ENCODE results near the gene SSUH2.

DNA sequence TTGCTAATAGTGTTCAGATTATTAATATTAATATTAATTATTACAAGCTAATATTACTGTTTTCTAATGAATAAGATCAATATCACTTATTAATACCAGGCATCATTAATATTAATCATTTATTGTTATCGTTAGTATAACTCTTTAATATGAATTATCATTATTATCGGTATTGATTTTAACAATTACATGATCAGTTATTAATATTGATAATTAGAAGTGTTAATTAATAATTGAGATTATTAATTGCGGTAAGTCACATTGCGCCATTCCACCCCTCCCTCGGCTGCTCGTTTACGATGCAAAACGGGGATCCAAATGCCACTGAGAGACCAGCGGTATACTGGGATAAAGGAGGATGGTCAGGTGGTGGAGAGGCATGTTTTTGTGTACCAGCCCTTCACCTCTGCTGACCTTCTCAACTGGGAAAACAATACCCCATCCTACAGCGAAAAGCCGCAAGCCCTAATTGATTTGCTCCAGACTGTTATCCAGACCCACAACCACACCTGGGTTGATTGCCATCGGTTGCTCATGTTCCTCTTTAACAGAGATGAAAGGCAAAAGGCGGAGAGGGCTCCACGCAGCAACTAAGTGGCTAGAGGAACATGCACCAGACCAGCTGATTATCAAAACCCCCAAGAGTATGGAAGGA lies 28.6 kb upstream of the SSUH2 start:
- TF ChIP-seq CTCF (conservative IDR thresholded peaks at IDR 0.05 in 1 of 2, IDR thresholded peaks at IDR 0.05 in 1 of 2; ENCODE audit: extremely low read depth in 1 of 2, insufficient read depth in 1 of 2, low read depth in 1 of 2, low read length in 2 of 2) (no peak), EZH2 (IDR thresholded peaks at IDR 0.05; ENCODE audit: borderline replicate concordance, low read length) (no peak)
